CD4-positive, alpha-beta T cell treated with Interleukin-6 for 4 hours (primary cell): ENCODE data around the gene DDX5.
"Not testable (repeated sequence)": the region's sequence is repeated elsewhere in the genome, so short reads cannot be mapped to it uniquely, and the experiment has no call there.

Experiments used
- DNase-seq: peaks from one replicate; pipeline ENCODE4 v3.0.0-alpha.2; 2020; ENCODE audit warnings: mixed read lengths

Gene DDX5

DNA sequence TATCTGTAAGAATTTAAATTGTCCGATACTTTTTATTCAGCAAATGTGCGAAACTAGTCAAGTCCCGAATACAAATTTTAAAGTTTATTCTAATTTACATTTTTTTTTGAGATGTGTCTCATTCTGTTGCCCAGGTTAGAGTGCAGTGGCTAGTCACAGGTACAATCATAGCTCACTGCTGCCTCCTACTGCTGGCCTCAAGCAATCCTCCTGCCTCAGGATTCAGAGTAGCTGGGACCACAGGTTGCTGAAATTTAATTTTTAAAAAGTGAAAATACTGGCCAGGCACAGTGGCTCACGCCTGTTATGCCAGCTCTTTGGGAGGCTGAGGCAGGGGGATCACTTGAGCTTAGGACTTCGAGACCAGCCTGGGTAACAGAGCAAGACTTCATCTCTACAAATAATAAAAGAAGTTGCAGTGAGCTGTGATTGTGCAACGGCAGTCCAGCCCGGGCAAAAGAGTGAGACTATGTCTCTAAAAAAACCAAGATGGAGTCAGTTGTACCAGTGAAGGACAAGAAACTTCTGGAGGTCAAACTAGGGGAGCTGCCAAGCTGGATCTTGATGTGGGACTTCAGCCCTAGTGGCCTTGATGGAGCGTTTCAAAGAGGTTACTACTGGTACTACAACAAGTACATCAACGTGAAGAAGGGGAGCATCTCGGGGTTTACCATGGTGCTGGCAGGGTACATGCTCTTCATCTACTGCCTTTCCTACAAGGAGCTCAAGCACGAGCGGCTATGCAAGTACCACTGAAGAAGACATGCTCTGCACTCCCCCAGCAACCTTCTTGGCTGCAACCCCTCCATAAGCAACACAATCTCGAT is 14.8 kb downstream of the DDX5 start:
- DNase-seq, result peak; percentile 66

DNA sequence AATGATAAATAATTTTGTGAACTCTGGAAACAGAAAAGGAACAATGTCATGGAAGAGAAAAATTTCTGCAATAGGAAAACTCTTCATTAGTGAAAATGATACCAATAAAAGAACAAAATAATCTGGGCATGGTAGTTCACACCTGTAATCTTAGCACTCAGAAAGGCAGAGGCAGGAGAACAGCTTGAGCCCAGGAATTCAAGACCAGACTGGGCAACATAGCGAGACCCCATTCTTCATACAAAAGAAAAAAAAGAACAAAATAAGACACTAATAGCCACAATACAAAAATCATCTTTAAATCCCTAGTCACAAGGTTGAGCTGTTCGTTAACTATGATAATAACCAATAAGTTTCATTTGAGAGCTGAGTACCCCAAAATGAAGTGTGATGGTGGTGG is 17.8 kb downstream of the DDX5 start:
- no peak for DNase-seq

DNA sequence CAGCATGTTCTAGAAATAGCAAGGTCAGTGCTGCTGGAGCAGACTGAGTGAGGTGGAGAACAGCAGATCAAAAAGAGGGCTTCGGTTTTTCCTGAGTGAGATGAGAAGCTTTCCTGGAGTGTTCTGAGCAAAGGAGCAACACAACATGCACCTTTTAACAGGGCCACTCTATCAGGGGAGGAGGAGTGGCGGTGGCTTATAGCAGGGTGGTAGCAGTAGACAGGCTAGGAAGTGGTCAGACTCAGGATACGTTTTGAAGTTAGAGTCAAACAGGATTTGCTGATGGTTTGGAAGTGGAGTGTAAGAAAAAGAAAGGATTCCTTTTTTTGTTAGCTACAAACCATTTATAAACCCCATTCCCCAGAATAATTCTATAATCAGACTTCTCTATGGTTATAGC is 21.7 kb downstream of the DDX5 start:
- DNase-seq, result no peak

DNA sequence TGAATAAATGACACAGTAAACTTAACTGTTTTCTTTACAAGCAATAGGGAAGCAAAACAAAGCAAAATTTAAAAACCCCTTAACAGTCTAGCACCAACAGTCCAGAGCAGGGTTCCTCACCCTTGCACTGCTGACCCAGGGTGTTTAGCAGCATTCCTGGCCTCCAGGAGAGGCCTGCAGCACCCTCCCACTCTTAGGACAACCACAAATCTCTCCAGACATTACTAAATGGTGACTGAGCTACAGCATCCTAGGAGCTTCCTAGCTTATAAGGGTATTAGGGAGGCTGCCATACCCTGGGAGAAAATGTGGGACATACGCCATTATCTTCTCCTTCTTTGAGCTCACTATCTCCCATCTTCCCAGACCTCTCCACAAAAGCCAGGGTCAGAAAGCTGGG is 25.1 kb downstream of the DDX5 start:
- no peak for DNase-seq

DNA sequence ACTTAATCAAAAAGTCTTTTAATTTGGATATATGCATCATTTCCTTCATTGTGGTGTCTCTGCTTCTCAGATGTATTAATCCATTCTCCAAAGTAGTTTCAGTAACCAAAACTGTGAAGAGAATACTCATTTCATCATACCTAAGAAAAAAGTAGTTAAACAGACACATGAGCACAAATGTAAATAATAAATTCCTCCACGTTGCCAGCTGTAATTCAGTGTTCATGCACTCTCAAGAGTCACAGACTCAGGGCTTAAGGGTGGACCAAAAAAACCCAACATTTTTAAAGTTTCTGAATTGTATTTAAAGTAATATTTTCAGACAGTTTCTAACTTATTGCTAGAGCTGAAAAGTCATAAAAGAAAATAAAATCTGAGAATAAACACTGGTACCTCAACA is 28.2 kb downstream of the DDX5 start:
- DNase-seq, result no peak

DNA sequence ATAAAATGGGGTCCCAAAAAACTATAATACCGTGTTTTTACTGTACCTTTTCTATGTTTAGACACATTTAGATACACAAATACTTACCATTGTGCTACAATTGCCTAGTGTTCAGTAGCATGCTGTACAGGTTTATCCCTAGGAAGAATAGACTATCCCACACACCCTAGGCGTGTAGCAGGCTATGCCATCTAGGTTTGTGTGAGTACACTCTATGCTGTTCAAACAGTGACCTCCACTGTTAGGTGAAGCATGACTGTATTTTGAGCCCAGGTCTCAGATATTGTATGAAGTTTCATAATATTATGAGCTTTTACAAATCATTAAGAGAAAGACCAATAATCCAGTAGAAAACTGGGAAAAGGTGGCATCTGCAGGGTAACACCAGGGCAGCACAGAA is 33.5 kb downstream of the DDX5 start:
- no peak for DNase-seq

DNA sequence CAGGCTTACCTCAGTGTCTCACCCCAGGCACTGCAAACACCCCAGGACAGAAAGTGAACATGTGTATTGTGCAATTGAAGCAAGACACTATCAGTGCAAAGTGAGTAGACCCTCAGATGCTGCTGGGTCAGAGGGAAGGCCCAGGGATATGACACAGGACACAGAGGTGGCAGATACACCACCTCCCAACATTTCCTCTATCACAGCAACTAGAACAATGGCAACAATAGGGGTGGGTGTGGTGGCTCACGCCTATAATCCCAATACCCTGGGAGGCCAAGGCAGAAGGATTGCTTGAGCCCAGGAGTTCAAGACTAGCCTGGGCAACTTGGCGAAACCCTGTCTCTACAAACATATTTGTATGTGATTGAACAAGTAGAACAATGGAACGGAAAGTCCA is 34.6 kb downstream of the DDX5 start:
- DNase-seq, result no peak

DNA sequence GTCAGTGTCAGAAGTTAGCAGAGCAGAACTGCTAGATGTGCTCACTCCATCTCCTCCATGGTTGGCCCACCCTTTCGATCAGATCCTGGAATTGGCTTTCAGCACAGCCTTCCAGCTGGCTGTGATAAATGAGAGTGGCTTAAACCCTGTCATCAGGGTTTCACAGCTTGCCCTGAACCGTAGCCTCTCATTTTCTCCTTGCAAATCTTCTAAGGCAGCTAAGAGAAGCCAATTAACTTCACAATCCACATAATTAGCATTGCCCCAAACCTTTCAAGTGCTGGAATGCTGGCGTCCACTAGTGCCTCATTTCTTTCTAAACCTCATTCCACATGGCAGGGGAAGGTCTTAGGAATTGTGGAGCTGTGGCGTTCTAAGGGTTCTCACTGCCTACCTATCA is 35.5 kb downstream of the DDX5 start:
- no peak for DNase-seq

DNA sequence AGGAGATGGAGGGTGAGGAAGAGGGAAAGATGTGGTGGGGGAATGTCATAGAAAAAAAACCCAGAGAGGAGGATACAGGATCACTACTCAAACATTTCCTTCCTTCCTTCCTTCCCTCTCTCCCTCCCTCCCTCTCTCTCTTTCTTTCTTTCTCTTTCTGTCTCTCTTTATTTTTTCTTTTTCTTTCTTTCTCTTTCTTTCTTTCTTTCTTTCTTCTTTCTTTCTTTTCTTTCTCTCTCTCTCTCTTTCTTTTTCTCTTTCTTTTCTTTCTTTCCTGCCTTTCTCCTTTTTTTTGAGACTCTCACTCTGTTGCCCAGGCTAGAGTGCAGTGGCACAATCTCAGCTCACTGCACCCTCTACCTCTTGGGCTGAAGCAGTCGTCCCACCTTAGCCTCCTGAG is 39.3 kb downstream of the DDX5 start:
- DNase-seq, result not testable (repeated sequence)

DNA sequence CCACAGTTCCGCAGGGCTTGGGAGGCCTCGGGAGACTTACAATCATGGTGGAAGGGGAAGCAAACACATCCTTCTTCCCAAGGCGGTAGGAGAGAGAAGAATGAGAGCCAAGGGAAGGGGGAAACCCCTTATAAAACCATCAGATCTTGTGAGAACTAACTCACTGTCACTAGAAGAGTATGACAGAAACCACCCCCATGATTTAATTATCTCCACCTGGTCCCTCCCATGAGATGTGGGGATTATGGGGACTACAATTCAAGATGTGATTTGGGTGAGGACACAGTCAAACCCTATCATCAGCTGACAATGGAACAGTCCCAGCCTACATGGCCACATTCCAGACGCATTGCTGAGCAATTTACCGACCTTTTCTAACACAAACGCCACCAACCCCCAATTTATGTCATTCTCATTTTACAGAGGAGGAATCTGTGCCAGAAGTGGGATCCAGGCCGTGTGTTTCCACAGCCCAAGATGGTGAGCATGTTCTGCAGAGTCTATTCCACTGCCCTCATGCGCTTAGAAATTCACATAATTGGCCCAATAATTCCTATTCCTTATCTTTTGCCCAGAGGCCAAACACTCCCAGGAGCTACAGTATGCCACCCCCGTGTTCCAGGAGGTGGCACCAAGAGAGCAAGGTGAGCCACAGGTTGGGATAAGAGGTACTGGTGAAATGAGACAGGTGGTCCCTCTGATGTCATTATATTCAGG is 39.9 kb downstream of the DDX5 start:
- DNase-seq, result no peak

DNA sequence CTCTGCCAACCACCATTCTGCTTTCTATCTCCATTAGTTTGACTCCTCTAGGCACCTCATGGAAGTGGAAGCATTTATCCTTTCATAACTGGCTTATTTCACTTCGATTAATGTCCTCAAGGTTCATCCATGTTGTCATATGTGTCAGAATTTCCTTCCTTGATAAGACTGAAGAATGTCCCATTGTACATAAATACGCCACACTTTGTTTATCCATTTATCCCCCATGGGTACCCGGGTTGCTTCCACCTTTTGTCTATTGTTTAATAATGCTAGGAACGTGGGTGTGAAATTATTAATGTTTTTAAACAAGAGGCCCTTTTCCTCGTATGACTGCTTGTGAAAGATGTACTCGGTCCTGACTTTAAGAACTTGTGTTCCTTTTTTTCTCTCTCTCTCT is 44.3 kb downstream of the DDX5 start:
- DNase-seq, result no peak

DNA sequence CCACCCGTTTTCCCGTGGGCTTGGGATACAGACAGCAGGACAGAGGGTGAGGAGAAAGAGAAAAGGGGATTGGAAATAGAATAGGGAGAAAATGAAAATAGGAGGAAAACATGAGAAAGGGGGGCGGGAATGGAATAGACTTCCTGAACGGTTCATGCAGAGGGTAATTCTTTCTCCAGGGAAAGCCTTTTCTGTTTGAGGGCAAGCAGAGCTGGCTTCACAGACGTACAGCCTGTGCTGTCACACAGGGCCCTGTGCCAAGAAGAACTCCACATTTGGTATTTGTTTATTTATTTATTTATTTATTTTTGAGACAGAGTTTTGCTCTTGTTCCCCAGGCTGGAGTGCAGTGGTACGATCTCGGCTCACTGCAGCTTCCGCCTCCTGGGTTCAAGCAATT is 45.1 kb downstream of the DDX5 start:
- no peak for DNase-seq

DNA sequence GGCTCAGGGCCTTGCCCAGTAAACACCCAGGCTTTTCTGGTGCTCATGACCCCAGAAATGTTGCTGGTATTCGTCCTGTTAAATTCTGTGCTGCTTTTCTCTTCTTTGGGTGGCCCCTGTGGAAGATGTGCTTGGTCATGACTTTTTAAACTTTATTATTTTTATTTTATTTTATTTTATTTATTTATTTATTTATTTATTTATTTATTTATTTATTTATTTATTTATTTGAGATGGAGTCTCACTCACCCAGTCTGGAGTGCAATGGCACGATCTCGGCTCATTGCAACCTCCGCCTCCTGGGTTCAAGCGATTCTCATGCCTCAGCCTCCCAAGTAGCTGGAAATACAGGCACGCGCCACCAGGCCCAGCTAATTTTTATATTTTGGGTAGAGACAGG is 46.3 kb downstream of the DDX5 start:
- not testable (repeated sequence) for DNase-seq

DNA sequence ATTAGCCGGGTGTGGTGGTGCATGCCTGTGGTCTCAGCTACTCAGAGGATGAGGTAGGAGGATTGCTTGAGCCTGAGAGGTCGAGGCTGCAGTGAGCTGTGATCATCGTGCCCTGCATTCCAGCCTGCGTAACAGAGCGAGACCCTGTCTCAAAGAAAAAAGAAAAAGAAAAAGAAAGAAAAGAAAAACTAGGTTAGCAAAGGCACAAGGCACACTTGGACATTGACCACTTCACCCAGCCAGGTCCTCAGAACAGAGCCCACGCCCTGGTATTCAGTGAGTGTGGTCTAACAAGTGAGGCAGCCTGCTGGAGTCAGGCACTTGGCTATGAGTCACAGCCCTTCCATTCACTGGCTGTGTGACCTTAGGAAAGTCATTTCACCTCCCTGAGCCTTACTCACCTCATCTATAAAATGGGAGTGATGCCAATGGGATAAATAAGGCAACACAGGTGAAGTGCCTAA is 46.8 kb downstream of the DDX5 start:
- no peak for DNase-seq

DNA sequence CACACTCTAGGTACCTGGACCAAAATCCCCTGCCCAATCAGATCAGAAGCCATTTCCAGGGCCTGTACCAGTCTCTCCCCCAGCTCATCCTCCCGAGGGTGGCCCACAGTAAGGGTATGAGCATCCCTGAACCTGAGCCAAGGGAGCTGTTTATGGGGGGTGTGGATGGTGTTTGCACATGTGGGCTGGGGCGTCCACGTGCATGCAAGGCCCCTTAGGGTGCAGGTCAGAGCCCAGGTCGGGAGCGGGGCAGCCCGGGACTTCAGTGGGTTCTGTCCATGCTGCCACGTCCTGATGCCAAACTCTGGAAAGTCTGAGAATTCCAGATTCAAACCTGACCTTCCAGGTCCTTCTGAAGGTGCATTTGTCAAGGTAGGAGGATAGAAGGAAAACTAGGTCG is 47.3 kb downstream of the DDX5 start:
- DNase-seq, result no peak

DNA sequence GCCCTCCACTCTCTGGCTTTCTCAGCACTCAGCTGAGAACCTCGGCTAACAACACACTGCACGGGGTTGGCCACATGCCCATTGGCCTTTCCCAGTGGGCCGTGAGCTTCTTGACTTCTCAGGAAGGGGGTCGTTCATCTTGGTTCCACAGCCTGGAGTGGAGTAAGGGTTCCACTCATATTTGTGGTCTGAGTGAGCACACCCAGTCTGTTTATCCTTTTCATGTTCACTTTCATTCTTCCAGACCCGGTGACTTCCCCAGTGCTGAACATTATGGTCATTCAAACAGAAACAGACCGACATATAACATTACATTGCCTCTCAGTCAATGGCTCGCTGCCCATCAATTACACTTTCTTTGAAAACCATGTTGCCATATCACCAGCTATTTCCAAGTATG is 48.9 kb downstream of the DDX5 start:
- no peak for DNase-seq

DNA sequence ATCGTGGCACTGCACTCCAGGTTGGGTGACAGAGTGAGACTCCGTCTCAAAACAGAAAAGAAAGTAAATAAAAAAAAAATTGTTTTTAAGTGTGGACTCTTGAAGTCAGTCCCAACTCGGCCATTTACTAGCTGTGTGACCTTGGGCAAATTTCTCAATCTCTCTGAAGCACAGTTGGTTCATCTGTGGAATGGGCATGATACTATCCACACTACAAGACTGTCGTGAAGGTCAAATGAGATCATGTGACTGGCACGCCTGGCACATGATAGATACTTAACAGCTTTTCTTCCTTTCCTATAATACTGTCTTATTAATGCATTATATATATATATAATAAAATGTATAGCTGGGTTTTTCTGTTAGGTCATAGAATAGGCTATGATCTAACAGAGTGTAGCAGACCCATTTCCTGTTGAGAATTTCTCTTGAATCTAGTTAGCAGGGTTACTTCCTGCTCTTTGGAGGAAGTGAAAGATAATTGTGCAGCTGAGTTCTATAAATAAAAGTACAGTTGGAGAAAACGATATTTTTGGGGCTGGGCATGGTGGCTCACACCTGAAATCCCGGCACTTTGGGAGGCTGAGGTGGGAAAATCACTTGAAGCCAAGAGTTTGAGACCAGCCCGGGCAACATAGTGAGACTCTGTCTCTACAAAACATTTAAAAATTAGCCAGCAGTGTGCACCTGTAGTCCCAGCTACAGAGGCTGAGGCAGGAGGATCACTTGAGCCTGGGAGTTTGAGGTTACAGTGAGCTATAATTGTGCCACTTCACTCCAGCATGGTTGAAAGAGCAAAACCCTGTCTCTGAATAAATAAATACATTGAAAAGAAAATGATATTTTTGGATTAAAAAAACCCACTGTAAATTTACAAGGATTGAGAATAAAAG is 49.9 kb downstream of the DDX5 start:
- DNase-seq, result no peak

DNA sequence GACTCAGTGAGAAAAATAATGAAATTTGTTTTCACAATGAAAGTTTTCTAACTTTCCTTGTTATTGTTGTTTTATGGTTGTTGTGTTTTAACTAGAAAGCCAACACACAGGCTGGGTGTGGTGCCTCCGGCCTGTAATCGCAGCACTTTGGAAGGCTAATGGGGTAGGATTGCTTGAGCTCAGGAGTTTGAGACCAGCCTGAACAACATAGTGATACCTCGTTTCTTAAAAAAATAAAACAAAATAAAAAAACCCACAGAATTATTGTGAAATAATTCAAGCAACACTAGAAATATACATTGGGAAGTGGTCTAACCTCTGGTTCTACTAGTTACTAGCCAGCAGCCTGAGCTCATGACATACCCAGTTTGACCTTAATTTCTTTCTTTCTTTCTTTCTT is 56.5 kb downstream of the DDX5 start:
- no peak for DNase-seq

DNA sequence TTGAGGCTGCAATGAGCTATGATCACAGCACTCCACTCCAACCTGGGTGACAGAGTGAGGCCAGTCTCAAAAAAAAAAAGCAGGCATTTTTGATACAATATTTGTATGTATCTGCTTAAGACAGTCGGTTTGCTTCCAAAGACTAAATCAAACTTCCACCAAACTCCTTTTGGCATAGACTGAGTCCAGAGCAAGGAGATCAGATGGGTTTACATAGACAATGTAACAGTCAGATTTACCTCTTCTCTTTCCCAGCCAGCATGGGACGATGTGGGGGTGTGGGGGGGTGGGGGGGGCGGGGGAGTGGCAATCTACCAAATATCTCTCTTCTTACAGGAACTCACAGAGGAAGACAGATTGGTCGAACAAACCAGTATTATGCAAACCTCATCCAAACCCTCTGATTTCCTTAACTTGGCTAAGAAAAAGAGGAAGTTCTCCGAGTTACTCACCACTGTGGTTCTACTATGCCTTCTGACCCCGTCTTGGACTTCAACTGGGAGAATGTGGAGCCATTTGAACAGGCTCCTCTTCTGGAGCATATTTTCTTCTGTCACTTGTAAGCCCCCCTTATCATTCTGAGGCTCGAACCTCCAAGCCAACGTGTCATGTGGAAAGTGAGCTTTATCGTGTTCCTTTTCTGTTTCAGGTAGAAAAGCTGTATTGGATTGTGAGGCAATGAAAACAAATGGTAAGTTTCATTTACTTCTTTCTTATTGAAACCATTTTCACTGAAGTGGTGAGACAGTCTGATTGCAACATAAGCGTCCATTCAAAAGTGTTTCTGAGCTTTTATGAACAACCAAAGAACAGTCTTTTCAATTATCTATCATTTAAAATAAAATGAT is 57.2 kb downstream of the DDX5 start, which contains the start of gene MILR1:
Gene MILR1, plus strand, starts transcription at position 451 of the 848 bp plus-strand sequence. Its CDS starts 54 bp downstream, at position 505.
- peak; percentile 26 for DNase-seq
